Ishikawa (cell line): ENCODE data around the gene SH3BP2.

Experiments used
- CEBPB ChIP-seq: IDR thresholded peaks from 2 replicates; pipeline ENCODE4 v1.6.1; 2012
- CREB1 ChIP-seq: IDR thresholded peaks from 2 replicates; pipeline ENCODE4 v1.6.1; 2012; ENCODE audit warnings: low read depth
- EGR1 ChIP-seq: IDR thresholded peaks from 2 replicates; pipeline ENCODE4 v1.6.1; 2012
- EP300 ChIP-seq: IDR thresholded peaks from 2 replicates; pipeline ENCODE4 v1.6.1; 2012; ENCODE audit warnings: borderline replicate concordance
- FOXM1 ChIP-seq: IDR thresholded peaks from 2 replicates; pipeline ENCODE4 v1.6.1; 2012; ENCODE audit warnings: low read depth, borderline replicate concordance
- MAX ChIP-seq: IDR thresholded peaks from 2 replicates; pipeline ENCODE4 v1.6.1; 2012
- NFIC ChIP-seq: IDR thresholded peaks from 2 replicates; pipeline ENCODE4 v1.6.1; 2012
- RAD21 ChIP-seq: IDR thresholded peaks from 2 replicates; pipeline ENCODE4 v1.6.1; 2012; ENCODE audit warnings: low read depth
- REST ChIP-seq: IDR thresholded peaks from 2 replicates; pipeline ENCODE4 v1.6.1; 2012; ENCODE audit warnings: low read depth, mild to moderate bottlenecking
- TAF1 ChIP-seq: IDR thresholded peaks from 2 replicates; pipeline ENCODE4 v1.6.1; 2012; ENCODE audit warnings: low read depth, mild to moderate bottlenecking
- TCF12 ChIP-seq: IDR thresholded peaks from 2 replicates; pipeline ENCODE4 v1.6.1; 2012; ENCODE audit warnings: low read depth
- TEAD4 ChIP-seq: IDR thresholded peaks from 2 replicates; pipeline ENCODE4 v1.6.1; 2012
- USF1 ChIP-seq: IDR thresholded peaks from 2 replicates; pipeline ENCODE4 v1.6.1; 2012
- YY1 ChIP-seq: IDR thresholded peaks from 2 replicates; pipeline ENCODE4 v1.6.1; 2012; ENCODE audit warnings: low read depth
- ZBTB7A ChIP-seq: IDR thresholded peaks from 2 replicates; pipeline ENCODE4 v1.6.1; 2012; ENCODE audit warnings: low read depth

Gene SH3BP2

GRCh38 chr4:2836391-2836859 lies 43.5 kb downstream of the SH3BP2 start:
- TF ChIP-seq NFIC (no peak), CEBPB (no peak), EP300 (no peak), CREB1 (no peak), TCF12 (no peak), REST (no peak), RAD21 (no peak), TAF1 (no peak), YY1 (no peak), TEAD4 (no peak)

GRCh38 chr4:2837110-2837903 lies 44.4 kb downstream of the SH3BP2 start:
- TF ChIP-seq TAF1 (no peak), MAX (no peak), TEAD4 (no peak), CEBPB (no peak), EP300 (no peak), CREB1 (no peak), FOXM1 (no peak), NFIC (no peak)

- TF ChIP-seq NFIC (no peak), USF1 (no peak), TCF12 (no peak), RAD21 (no peak), EGR1 (no peak), REST (no peak), TAF1 (no peak), ZBTB7A (no peak), FOXM1 (no peak), YY1 (no peak), CREB1 (no peak), MAX (no peak), TEAD4 (no peak), CEBPB (no peak), EP300 (no peak)
These were observed 45.1 kb downstream of the SH3BP2 start for GRCh38 chr4:2837904-2838496.

GRCh38 chr4:2839060-2839459 lies 46.2 kb downstream of the SH3BP2 start:
- no peak for TF ChIP-seq TAF1
- TF ChIP-seq CEBPB = no peak
- TF ChIP-seq RAD21 = no peak
- no peak for TF ChIP-seq USF1

GRCh38 chr4:2842687-2843262 lies 49.9 kb downstream of the SH3BP2 start:
- no peak for TF ChIP-seq FOXM1
- no peak for TF ChIP-seq MAX
- TF ChIP-seq CEBPB = no peak
- no peak for TF ChIP-seq YY1
- no peak for TF ChIP-seq NFIC
- TF ChIP-seq EGR1 = no peak
- no peak for TF ChIP-seq CREB1
- TF ChIP-seq REST = no peak
